Kidney (tissue), 14 donors: ENCODE measurements around the gene PRRC2B. TPM values are rescaled to one million over a fixed set of nuclear protein-coding genes. Genes with fewer than 3 reads are reported as not detected.
A peak's percentile ranks its signal among the peaks of the same experiment; 100 is the strongest.

ENCODE experiments used
- DNase-seq, 5 donors: peaks; one replicate each; pipeline ENCODE4 v3.0.0-alpha.2; 2013 to 2020
- FAIRE-seq: peaks from 2 replicates; lab custom pipeline; 2012; peaks lifted over from hg19 to GRCh38; lab: Jason Lieb, UNC
- H3K27ac ChIP-seq, 2 donors: one replicate each; pipeline ENCODE4 v1.7.0; 2013; ENCODE audit warnings: low read depth in 2 of 2, low read length in 2 of 2, inconsistent platforms in 1 of 2
- H3K27me3 ChIP-seq: one replicate; pipeline ENCODE4 v1.7.1; 2013; ENCODE audit warnings: low read length, inconsistent platforms; ENCODE audit not compliant: control insufficient read depth, insufficient read depth
- H3K36me3 ChIP-seq, 3 donors: one replicate each; pipeline versions ENCODE4 v1.7.0 to v1.7.1; 2013; ENCODE audit warnings: low read length in 3 of 3, control low read depth in 1 of 3, inconsistent platforms in 1 of 3; ENCODE audit not compliant: insufficient read depth in 3 of 3, control insufficient read depth in 2 of 3
- H3K4me1 ChIP-seq, 3 donors: one replicate each; pipeline versions ENCODE4 v1.7.0 to v1.7.1; 2013; ENCODE audit warnings: low read length in 3 of 3, inconsistent platforms in 1 of 3, low read depth in 1 of 3; ENCODE audit not compliant: control insufficient read depth in 2 of 3, insufficient read depth in 2 of 3
- H3K4me3 ChIP-seq, 3 donors: one replicate each; pipeline versions ENCODE4 v1.7.0 to v1.8.1; 2013; ENCODE audit warnings: low read length in 3 of 3, control low read depth in 1 of 3, inconsistent platforms in 1 of 3
- H3K9ac ChIP-seq, 3 donors: one replicate each; pipeline versions ENCODE4 v1.7.0 to v1.7.1; 2013; ENCODE audit warnings: low read length in 3 of 3, control low read depth in 1 of 3, inconsistent platforms in 1 of 3
- H3K9me3 ChIP-seq, 3 donors: one replicate each; pipeline versions ENCODE4 v1.7.0 to v1.7.1; 2013; ENCODE audit warnings: low read length in 3 of 3, control low read depth in 1 of 3, inconsistent platforms in 1 of 3; ENCODE audit not compliant: control insufficient read depth in 2 of 3, insufficient read depth in 1 of 3
- intact Hi-C: fragments of 100-400 bp; cut with DNase I; formaldehyde crosslinking; loops from one replicate; pipeline ENCODE4 v1.11.1; 2022
- polyA plus RNA-seq: library from polyadenylated mRNA; stranded (reverse); fragments of 350-450 nt; fragmentation: Illumina TruSeq; extraction: RNeasy Lipid Tissue Mini Kit (QIAGEN cat#74804); gene quantifications from one replicate; pipeline ENCODE4 v1.2.3, GENCODE V29; 2014; ENCODE audit warnings: low read depth, low replicate concordance; ENCODE audit not compliant: insufficient read depth
- total RNA-seq: library from RNA; stranded (reverse); fragmentation: NEBNext Ultra II Directional; extraction: Animal tissue kit (Norgen Biotek cat#: 25700); gene quantifications from one replicate; pipeline ENCODE4 v1.2.1, GENCODE V29; 2021
- TF ChIP-seq, protein P1 (sequence below): IDR thresholded peaks from 3 replicates; pipeline ENCODE4 v1.5.1; 2012; ENCODE audit warnings: mild to moderate bottlenecking, moderate library complexity, borderline replicate concordance; ENCODE audit not compliant: insufficient read depth; ENCODE audit errors: extremely low read depth
- donor health status: control.
- donor health status: control.
- donor health status: control.
- donor health status: control.
- donor health status: control.
- donor health status: DM: yes; HTN: yes; CAD: no.
- donor health status: Normal renal cell carcinoma (clear cell type).

The PRRC2B gene
- total and polyA plus RNA-seq, 2 donors from 2014 or later = 37.4 to 227 TPM

DNA sequence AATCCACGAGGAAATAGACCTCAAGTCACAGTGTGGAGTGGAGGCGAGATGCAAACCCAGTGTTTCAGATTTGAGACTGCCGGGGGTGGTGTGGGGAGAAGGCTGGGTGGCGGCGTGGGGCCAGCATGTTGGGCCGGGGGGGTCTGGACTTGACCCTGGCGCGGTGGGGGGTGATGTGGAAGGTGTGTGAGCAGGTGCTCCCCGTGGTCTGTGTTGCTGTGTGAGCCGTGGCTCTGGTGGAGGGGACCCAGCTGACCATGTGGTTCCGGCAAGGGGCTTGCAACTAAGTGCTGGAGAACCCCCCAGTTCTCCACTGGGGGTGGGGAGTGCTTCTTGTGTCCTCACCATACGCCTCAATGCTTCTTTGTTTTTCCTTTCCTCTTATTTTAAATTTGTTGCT lies 25.8 kb downstream of the PRRC2B start:
- intact Hi-C loops = no loop called here

GRCh38 chr9:131420980-131421624 lies 27.2 kb downstream of the PRRC2B start:
- peaks cover 7 to 57% (median 39%) of the 10 kb centered on the region in 3 donors for H3K4me1 ChIP-seq
- H3K9ac ChIP-seq = peak overlapping the region in 1 of 3 donors; percentile 1
- TF ChIP-seq, protein P1, sequence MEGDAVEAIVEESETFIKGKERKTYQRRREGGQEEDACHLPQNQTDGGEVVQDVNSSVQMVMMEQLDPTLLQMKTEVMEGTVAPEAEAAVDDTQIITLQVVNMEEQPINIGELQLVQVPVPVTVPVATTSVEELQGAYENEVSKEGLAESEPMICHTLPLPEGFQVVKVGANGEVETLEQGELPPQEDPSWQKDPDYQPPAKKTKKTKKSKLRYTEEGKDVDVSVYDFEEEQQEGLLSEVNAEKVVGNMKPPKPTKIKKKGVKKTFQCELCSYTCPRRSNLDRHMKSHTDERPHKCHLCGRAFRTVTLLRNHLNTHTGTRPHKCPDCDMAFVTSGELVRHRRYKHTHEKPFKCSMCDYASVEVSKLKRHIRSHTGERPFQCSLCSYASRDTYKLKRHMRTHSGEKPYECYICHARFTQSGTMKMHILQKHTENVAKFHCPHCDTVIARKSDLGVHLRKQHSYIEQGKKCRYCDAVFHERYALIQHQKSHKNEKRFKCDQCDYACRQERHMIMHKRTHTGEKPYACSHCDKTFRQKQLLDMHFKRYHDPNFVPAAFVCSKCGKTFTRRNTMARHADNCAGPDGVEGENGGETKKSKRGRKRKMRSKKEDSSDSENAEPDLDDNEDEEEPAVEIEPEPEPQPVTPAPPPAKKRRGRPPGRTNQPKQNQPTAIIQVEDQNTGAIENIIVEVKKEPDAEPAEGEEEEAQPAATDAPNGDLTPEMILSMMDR = peak; percentile 14
- FAIRE-seq (no peak), DNase-seq (no peak)
- intact Hi-C loops = no loop called here
- no peak overlapping the region for H3K4me3 ChIP-seq
- no peaks in the 10 kb centered on the region for H3K9me3 ChIP-seq
- H3K27me3 ChIP-seq = no peaks in the 10 kb centered on the region
- H3K36me3 ChIP-seq = no peaks in the 10 kb centered on the region
- H3K27ac ChIP-seq = peak overlapping the region; percentile 38 to 59

More for the DNA sequence above, 25.8 kb downstream of the PRRC2B start:
- Histone ChIP-seq H3K27me3 (no peaks in the 10 kb centered on the region), H3K9me3 (no peaks in the 10 kb centered on the region), H3K27ac (no peak overlapping the region), H3K9ac (no peak overlapping the region), H3K36me3 (no peaks in the 10 kb centered on the region), H3K4me3 (no peak overlapping the region), H3K4me1 (peaks cover 7 to 54% (median 39%) of the 10 kb centered on the region in 3 donors)
- TF ChIP-seq, protein P1 = no peak
- no peak for FAIRE-seq
- DNase-seq = no peak

DNA sequence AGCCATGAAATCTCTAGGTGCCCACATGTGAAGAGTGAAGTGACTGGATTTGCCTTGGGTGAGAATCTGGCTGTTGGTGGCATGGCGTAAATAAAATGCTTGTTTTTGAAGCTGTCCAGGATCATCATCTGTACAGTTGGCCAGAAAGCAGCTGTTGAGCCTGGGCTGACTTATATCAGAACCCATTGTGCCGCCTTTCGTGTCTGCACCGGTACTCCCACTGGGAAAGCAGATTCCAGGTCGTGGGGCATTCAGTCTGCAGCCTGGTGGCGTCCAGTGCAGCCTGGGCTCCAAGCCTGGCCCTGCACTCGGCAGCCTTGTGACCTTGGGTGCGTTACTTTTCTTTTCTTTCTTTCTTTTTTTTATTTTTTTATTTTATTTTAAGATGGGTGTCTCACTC lies 27.8 kb downstream of the PRRC2B start:
- no peak for FAIRE-seq

More for the DNA sequence above, 27.8 kb downstream of the PRRC2B start:
- no peak overlapping the region for H3K4me3 ChIP-seq
- peak overlapping the region; percentile 38 to 59 for H3K27ac ChIP-seq
- H3K9ac ChIP-seq = no peak overlapping the region
- no peaks in the 10 kb centered on the region for H3K9me3 ChIP-seq
- no peaks in the 10 kb centered on the region for H3K27me3 ChIP-seq
- DNase-seq = no peak
- intact Hi-C loops = no loop called here
- no peaks in the 10 kb centered on the region for H3K36me3 ChIP-seq
- TF ChIP-seq, protein P1 = no peak
- peaks cover 7 to 61% (median 39%) of the 10 kb centered on the region in 3 donors for H3K4me1 ChIP-seq
